GM12873 (cell line): ENCODE results near the gene GSTM5.
"Not testable (repeated sequence)": the region's sequence is repeated elsewhere in the genome, so short reads cannot be mapped to it uniquely, and the experiment has no call there.

Experiments used
- CTCF ChIP-seq: IDR thresholded peaks from 2 replicates; pipeline ENCODE4 v1.5.1; 2012; ENCODE audit warnings: low read depth, mild to moderate bottlenecking, moderate library complexity, low read length, control low read depth; ENCODE audit not compliant: insufficient read depth; ENCODE audit errors: missing control alignments

The GSTM5 gene

GRCh38 chr1:109711593-109712320 is at the start of gene GSTM5:
Gene GSTM5, plus strand, starts transcription at chr1:109712251. Its CDS starts 62 bp downstream, at chr1:109712313.
- TF ChIP-seq CTCF = not testable (repeated sequence)

GRCh38 chr1:109664671-109665070 is 47.4 kb upstream of the GSTM5 start:
- no peak for TF ChIP-seq CTCF

- TF ChIP-seq CTCF = no peak
Observed at GRCh38 chr1:109667452-109668122, 44.5 kb upstream of the GSTM5 start, which contains the start of gene GSTM2. Gene GSTM2, plus strand, starts transcription at chr1:109668057. Its CDS starts 59 bp downstream, at chr1:109668116.

- no peak for TF ChIP-seq CTCF
Observed at GRCh38 chr1:109668123-109668775, 43.8 kb upstream of the GSTM5 start.

GRCh38 chr1:109669246-109669948 is 42.7 kb upstream of the GSTM5 start:
- TF ChIP-seq CTCF = no peak

- TF ChIP-seq CTCF = no peak
Observed at GRCh38 chr1:109671067-109671466, 41.0 kb upstream of the GSTM5 start.

- TF ChIP-seq CTCF = no peak
Observed at GRCh38 chr1:109677459-109677858, 34.6 kb upstream of the GSTM5 start.
